Femur (tissue), 1 donor: ENCODE measurements around the gene PKHD1.
"Not testable (repeated sequence)": the region's sequence is repeated elsewhere in the genome, so short reads cannot be mapped to it uniquely, and the experiment has no call there.

Source experiments
- DNase-seq: peaks from one replicate; pipeline ENCODE4 v3.0.0-alpha.2; 2017

Gene PKHD1

GRCh38 chr6:51986864-51987263 lies 100.5 kb downstream of the PKHD1 start:
- no peak for DNase-seq

DNA sequence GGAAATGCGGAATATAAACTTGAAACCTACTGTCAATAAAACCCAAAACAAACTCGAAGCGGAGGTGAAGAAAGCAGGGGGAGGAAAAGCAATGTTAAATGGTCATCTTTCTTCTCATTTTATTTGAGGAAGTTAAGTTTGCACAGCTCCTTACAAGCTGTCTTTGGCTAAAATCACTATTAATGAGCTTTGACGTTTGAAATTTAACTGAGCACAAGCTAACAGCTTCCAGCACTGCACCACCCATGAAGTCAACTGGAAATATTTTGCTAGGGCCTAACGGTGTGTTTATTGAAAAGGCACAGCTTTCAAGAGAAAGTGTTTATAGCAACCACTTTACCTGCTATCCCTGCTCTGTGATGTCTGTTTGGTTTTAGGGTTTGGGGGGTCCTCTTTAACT lies 103.8 kb downstream of the PKHD1 start:
- no peak for DNase-seq

- DNase-seq = not testable (repeated sequence)
Observed at GRCh38 chr6:51982695-51983094, 104.7 kb downstream of the PKHD1 start.

- DNase-seq = no peak
Observed at GRCh38 chr6:51976374-51976773, 111.0 kb downstream of the PKHD1 start.

- DNase-seq = no peak
Observed at GRCh38 chr6:51972659-51973058, 114.8 kb downstream of the PKHD1 start.

GRCh38 chr6:51968265-51968664 lies 119.1 kb downstream of the PKHD1 start:
- DNase-seq = no peak

GRCh38 chr6:51965222-51965801 lies 122.1 kb downstream of the PKHD1 start:
- DNase-seq = no peak

GRCh38 chr6:51963980-51964379 lies 123.4 kb downstream of the PKHD1 start:
- no peak for DNase-seq

- no peak for DNase-seq
Observed at GRCh38 chr6:51962354-51962753, 125.1 kb downstream of the PKHD1 start.

- DNase-seq = no peak
Observed at GRCh38 chr6:51960419-51960818, 127.0 kb downstream of the PKHD1 start.

DNA sequence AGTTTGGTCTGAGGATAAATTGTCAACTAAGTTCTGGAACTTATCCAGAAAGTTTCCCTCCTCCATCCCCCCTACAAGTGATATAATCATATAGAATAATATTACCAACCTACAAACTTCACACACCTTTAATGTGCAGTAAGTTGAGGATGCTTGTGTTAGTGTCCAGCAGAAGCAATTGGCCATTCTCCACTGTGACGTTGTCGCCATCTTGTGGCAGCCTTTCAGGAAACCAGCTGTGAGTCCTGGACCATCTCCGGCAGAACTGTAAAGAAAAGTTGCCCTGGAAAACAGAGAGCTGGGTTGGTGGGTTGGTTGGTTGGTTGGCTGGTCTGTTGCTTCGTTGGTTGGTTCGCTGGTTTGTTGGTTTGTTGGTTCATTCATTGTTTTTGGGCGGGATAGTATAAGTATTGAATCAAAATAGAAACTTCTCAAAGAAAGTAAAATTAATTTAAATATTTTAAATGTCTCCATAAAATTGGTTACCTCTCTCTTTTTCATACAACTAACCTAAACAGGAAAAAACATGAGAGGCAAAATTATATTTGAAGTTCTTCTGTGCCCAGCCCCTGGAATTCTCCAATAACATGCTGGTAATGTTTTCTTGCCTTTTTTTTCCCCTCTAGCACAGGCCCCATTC lies 127.5 kb downstream of the PKHD1 start:
- DNase-seq = peak; percentile 78

DNA sequence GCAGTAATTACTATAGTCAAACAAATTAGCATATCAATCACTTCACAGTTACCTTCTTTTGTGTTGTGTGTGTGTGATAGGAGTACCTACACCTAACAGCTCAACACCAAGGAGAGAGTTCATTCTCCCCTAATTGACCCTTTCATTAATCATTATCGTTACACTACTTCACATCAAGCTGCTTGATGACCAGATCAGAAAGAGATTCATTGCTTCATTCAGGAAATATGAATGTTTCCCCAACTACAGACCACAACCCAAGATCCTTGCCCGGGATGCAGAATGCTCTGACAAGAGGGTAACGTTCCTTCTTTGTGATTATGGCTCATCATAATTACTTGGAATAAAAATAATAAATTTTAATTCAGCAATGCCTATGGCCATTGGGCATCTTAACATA lies 132.7 kb downstream of the PKHD1 start:
- no peak for DNase-seq

DNA sequence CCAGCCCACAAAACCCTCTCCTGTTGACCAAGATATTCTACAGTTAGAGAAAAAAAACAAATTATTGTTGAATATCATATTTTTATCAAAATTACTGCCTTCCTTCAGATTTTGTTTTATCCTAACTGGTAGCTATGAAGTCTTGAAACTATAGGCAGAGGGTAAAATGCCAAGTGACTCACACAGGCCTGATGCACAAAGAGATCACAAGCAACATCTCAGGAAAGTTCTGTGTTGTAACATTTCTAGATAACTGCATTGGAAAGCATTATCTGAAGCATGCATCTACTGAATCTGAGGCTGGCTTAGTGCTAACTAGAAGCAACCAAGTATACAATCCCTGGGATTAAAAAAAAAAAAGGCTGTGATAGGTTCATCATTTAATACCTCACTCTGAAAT lies 134.2 kb downstream of the PKHD1 start:
- no peak for DNase-seq

DNA sequence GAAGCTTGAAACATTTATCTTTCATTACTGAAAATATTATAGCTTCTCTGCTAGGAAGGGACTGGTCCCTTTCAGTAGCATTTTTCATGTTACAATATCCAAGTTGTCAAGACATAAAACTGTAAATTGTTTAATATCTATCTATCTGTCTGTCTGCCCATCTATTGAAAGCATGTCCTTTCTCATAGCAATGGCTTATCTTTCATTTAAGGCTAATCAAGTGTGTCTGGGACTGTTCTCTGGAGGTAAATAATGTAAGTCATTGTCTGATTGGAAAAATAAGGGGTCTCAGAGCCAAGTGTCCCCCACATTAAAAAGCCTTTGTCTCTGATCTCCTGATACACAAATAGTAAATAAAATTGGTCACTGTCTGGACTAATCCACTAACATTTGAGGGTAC lies 135.5 kb downstream of the PKHD1 start:
- no peak for DNase-seq

GRCh38 chr6:51949526-51949925 lies 137.9 kb downstream of the PKHD1 start:
- DNase-seq = no peak

DNA sequence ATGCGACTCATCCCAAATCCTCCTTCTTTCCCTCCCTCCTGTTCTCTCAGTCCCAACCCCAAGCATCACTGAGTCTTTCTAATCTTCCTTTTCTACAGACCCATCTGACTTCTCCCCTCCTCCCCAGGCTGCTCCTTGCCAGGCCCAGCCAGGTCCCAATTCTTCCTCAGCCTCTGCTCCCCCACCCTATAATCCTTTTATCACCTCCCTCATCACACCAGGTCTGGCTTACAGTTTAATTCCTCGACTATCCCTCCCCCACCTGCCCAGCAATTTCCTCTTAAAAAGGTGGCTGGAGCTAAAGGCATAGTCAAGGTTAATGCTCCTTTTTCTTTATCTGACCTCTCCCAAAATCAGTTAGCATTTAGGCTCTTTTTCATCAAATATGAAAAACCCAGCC lies 147.7 kb downstream of the PKHD1 start:
- DNase-seq = not testable (repeated sequence)

DNA sequence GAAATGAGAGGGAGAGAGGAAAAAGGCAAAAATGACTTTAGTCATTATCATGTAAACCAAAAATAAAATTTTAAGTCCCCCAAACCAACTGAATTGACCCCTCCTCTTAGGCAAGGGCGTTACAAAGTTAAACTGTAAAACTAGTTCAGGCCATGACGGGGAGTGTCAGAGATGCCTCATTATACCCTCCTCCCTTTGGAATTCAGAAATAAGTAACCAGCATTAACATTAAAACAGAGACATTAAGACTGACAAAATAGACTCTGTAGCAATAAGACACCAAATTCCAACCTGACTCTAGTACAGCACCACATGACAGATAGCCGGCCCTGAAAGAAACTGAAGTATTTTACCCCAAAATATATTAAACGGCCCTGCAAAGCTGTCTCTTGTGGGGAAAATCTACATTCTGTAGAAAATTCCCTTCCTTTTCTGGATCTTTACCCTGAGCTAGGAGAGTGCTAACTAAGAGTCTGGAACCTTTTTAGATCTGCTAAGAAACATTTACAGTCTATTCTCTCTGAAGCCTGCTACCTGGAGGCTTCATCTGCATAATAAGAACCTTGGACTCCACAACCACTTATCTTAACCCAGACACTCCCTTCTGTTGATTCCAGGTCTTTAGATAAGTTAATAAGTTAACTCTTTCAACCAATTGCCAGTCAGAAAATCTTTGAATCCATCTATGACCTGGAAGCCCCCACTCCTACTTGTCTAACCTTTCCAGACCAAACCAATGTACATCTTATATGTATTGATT lies 150.7 kb downstream of the PKHD1 start:
- DNase-seq = no peak

DNA sequence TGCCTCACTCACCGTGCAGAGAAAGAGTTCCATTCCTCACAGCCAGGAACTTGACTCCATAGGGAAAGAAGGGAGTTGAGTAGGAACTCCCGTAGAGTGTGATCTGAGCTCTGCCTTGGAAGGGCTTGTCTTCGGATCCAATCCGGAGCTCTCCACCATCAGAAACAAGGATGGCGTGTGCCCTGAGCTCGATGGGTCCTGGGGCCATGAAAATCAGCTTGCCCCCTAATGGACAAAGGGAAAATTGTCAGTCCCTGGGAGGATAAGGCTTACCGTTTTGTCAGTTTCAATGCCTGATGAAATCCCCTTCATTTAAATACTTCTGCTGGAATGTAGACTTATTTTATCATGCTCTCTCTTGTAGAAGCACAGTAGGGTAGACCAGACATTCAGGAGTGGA lies 153.3 kb downstream of the PKHD1 start:
- no peak for DNase-seq

- DNase-seq = no peak
Observed at GRCh38 chr6:51932956-51933355, 154.5 kb downstream of the PKHD1 start.

- DNase-seq = no peak
Observed at GRCh38 chr6:51930602-51931001, 156.8 kb downstream of the PKHD1 start.

GRCh38 chr6:51929934-51930574 lies 157.4 kb downstream of the PKHD1 start:
- DNase-seq = no peak

DNA sequence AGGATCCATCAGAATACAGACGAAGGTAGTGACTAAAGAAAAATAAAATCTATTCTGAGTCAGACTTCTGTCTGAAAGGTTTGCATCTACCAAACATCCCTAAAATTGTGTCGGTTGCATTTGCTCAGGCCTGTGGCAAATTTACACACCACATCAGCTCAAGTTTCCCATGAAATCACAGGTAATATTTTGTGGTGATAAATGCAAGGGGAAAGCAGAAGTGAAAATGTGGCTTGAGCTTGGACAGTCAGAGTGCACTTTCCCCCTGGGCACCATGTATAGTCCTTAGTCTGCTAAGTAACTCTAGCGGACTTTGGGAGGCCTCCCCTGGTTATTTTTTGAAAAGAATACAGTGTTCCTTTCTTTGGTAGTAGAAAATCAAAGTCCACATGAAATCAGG lies 159.1 kb downstream of the PKHD1 start:
- DNase-seq = no peak

DNA sequence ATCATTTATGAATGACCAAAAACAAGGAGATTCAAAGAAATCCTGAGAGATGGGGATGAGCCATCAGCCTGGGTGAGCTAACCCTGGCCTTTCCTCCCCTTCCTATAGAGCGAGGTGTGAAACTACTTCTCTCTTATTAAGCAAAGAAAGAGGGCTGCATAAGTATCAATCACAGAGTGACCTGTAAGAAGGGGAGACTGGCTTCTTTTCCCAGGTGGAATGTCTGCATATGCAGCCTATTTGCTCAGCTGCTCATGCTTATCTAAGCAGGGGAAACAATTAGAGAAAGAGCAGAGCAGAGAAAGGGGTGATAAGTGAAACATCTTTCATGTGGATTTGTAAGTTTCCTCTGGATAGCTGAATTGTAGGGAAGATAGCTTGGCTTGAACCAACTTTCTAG lies 160.0 kb downstream of the PKHD1 start:
- DNase-seq = no peak

DNA sequence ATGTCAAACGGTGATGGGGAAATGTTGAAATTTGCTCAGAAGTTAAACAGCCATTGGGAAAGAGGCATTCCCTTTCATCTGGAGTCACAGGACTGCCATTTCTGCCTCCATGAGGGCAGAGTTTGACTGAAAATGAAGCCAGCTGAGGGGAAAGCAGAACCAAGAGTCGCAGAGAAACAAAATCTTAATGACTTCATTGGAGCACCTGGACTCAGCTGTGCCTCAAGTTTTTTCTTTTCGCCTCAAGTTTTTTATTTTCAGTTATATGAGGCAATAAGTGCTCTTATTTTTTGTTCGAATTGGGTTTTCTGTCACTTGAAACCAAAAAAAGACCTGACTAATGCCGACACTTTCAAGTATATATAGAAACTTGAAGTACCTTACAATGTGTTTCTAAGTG lies 161.3 kb downstream of the PKHD1 start:
- DNase-seq = no peak
